ENCODE data around the gene NLRP3. TPM values are rescaled to one million over a fixed set of nuclear protein-coding genes. Genes with fewer than 3 reads are reported as not detected.
"Not testable (repeated sequence)": the region's sequence is repeated elsewhere in the genome, so short reads cannot be mapped to it uniquely, and the experiment has no call there.

Gene NLRP3
- total RNA-seq = 0.70 and 9.9 TPM in 2 replicates

GRCh38 chr1:247415423-247416361 lies at the start of gene NLRP3:
Gene NLRP3, plus strand, starts transcription at chr1:247416173. Its CDS starts 2,628 bp downstream, at chr1:247418801.
- peak; percentile 80 for DNase-seq (ENCODE audit: low read depth)

GRCh38 chr1:247366345-247366744 lies 49.6 kb upstream of the NLRP3 start:
- DNase-seq (ENCODE audit: low read depth) = not testable (repeated sequence)

- no peak for DNase-seq (ENCODE audit: low read depth)
Measured at GRCh38 chr1:247366926-247367645, 48.9 kb upstream of the NLRP3 start.

- peak; percentile 48 for DNase-seq (ENCODE audit: low read depth)
Measured at GRCh38 chr1:247367786-247368422, 48.1 kb upstream of the NLRP3 start.

- no peak for DNase-seq (ENCODE audit: low read depth)
Measured at GRCh38 chr1:247368490-247369145, 47.4 kb upstream of the NLRP3 start.

- no peak for DNase-seq (ENCODE audit: low read depth)
Measured at GRCh38 chr1:247370786-247371732, 44.9 kb upstream of the NLRP3 start.

- DNase-seq (ENCODE audit: low read depth) = no peak
Measured at GRCh38 chr1:247371801-247372259, 44.1 kb upstream of the NLRP3 start.

GRCh38 chr1:247373721-247374141 lies 42.2 kb upstream of the NLRP3 start:
- no peak for DNase-seq (ENCODE audit: low read depth)

GRCh38 chr1:247374651-247375334 lies 41.2 kb upstream of the NLRP3 start:
- not testable (repeated sequence) for DNase-seq (ENCODE audit: low read depth)

- DNase-seq (ENCODE audit: low read depth) = no peak
Measured at GRCh38 chr1:247375747-247376146, 40.2 kb upstream of the NLRP3 start.

GRCh38 chr1:247376659-247377058 lies 39.3 kb upstream of the NLRP3 start:
- peak; percentile 18 for DNase-seq (ENCODE audit: low read depth)

GRCh38 chr1:247377656-247378055 lies 38.3 kb upstream of the NLRP3 start:
- DNase-seq (ENCODE audit: low read depth) = not testable (repeated sequence)

- no peak for DNase-seq (ENCODE audit: low read depth)
Measured at GRCh38 chr1:247378334-247379073, 37.5 kb upstream of the NLRP3 start.

GRCh38 chr1:247385283-247385682 lies 30.7 kb upstream of the NLRP3 start:
- no peak for DNase-seq (ENCODE audit: low read depth)

GRCh38 chr1:247386217-247386616 lies 29.8 kb upstream of the NLRP3 start:
- DNase-seq (ENCODE audit: low read depth) = no peak

- peak; percentile 42 for DNase-seq (ENCODE audit: low read depth)
Measured at GRCh38 chr1:247386687-247387086, 29.3 kb upstream of the NLRP3 start.

GRCh38 chr1:247387096-247387495 lies 28.9 kb upstream of the NLRP3 start:
- DNase-seq (ENCODE audit: low read depth) = no peak

- no peak for DNase-seq (ENCODE audit: low read depth)
Measured at GRCh38 chr1:247387565-247387964, 28.4 kb upstream of the NLRP3 start.

All from renal cortical epithelial cell (primary cell).